IPS-18c (cell line): ENCODE results near the gene ITSN1.

Source experiments
- H3K4me3 ChIP-seq: 2 replicates; pipeline ENCODE4 v1.7.0; 2013; ENCODE audit warnings: low read depth, mild to moderate bottlenecking, low read length, moderate library complexity; ENCODE audit not compliant: insufficient read depth
- H3K9me3 ChIP-seq: one replicate; pipeline ENCODE4 v1.6.1; 2013; ENCODE audit warnings: mild to moderate bottlenecking, low read length, moderate library complexity; ENCODE audit not compliant: control insufficient read depth, insufficient read depth

ITSN1 gene

DNA sequence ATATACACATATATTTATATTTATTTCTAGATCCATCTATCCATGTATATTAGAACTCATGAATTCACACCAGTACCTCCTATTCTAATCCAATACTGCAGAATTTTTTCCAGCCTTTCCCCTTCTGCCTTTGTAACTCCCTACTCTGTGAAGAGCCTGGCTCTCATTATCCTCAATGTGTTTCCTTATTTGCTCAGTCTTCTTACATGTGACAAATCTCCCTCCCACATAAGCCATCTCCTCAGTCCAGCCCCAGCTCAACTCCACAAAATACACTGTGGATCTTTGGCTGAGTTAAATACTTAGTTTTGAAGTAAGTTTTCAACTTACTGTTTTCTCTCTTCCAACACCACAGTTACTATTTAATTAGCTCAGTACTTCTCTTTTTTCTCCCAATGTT is 227.6 kb downstream of the ITSN1 start:
- Histone ChIP-seq H3K9me3 (no peaks in the 10 kb centered on the region), H3K4me3 (no peak overlapping the region)

DNA sequence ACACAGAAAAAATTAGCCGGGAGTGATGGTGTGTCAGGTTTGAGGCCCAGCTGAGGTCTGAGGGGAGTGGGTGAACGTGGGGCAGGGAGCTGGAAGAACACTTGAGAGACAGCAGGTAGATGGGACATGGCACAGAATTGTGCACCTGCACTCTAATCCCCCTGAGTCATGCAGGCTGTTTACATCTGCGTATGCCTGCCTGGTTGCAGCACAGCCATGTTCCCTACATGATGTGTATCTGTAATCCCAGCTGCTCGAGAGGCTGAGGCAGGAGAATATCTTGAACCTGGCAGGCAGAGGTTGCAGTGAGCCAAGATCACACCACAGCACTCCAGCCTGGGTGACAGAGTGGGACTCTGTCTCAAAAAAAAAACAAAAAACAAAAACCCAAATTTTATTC is 228.5 kb downstream of the ITSN1 start:
- no peak overlapping the region for H3K4me3 ChIP-seq

DNA sequence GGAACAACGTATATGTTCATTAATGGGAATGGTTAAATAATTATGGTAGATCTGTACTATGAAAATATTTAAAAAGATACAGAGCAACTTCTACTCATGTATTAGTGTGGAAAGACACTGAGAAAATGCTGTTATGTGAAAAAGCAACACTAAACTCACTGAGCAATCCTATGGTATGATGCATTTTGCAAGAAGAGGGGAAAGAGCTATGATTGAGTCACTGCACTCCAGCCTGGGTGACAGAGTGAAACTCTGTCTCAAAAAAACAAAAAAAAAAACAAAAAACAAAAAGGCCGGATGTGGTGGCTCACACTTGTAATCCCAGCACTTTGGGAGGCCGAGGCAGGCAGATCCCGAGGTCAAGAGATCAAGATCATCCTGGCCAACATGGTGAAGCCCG is 228.9 kb downstream of the ITSN1 start:
- Histone ChIP-seq H3K9me3 (no peaks in the 10 kb centered on the region), H3K4me3 (no peak overlapping the region)

More for the DNA sequence above, 228.5 kb downstream of the ITSN1 start:
- no peaks in the 10 kb centered on the region for H3K9me3 ChIP-seq

DNA sequence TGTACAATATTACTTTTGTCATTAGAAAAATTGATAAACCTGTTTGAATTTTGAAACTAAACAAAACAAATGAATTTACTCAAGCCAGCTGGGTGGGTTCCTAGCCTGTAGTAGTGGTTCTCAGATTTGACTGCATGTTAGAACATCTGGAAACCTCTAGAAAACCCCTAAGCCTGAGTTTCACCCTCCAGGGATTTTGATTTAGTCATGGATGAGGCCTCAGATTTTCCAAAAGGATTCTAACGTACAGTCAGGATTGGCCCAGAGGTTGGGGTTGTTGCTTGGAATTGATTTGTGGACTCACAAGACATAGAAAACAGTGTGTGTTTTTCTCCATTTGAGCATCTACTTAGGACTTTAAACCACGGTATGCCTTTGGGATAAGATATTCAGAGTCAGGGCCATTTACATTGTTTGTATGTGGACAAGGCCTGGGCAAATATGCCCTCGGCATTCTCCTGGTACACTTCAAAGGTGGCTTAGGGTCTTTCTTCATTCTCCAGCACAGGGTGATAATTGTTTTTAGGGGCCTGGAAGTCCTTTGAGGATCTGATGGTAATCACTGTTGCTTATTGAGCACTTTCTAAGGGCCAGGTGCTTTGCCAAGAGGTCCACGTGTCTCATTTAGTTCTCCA is 230.7 kb downstream of the ITSN1 start:
- Histone ChIP-seq H3K4me3 (no peak overlapping the region), H3K9me3 (no peaks in the 10 kb centered on the region)

DNA sequence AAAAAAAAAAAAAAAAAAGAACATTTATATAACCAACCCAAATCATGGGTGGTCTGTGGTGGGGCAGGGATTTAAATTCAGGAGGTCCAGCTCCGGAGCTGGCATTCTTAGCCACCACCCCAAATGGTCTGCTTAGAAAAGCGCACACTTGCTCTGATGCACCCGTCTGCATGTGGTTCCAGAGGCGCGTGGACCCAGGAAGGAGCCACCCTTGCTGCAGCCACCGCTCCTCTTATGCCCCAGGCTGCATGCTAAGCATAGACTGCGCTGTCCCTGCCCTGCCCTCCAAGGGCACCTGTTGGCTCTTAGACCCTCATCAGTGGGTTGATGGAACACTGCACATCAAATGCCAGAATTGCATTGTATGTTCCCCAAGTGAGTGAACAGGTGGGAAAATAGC is 231.9 kb downstream of the ITSN1 start:
- H3K4me3 ChIP-seq = no peak overlapping the region
- H3K9me3 ChIP-seq = no peaks in the 10 kb centered on the region

DNA sequence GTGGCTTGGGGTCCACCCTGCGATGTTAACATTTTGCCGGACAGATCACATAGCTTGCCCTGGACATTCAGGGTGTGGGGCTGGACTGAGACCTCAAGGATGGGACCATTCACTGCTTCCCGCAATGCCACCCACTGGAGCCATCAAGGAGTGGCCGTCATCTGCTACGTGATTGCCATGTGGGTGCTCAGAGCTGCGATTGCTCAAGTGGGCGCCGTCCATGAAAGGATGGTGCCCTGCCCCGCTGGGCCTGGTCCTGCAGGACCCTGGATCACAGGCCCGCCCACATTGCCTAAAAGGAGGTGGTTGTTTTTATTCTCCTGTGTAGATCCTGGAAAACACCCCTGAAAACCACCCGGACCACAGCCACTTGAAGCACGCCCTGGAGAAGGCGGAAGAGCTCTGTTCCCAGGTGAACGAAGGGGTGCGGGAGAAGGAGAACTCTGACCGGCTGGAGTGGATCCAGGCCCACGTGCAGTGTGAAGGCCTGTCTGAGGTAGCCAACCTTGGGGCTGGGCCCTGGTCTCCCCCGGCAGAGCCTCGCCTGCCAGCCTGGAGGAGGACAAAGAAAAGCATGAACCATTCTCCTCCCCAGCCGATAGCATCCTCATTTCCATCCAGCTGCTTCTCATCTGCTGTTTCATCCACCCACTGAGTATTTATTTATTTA is 232.9 kb downstream of the ITSN1 start:
- no peaks in the 10 kb centered on the region for H3K9me3 ChIP-seq
- no peak overlapping the region for H3K4me3 ChIP-seq

DNA sequence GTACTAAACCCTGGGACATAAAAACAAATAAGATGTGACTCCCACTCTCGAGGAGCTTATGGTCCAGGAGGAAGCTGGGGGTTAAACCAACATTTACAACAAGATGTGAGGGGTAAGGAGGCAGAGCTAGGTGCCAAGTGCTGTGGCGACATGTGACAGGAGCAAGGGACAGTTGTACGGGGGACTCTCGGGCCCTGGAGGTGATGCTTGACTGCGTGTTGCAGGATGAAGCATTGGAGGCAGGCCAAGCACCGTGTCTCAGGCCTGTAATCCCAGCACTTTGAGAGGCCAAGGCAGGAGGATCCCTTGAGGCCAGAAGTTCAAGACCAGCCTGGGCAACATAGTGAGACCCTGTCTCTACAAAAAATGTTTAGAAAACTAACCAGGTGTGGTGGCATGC is 236.5 kb downstream of the ITSN1 start:
- Histone ChIP-seq H3K4me3 (no peak overlapping the region), H3K9me3 (no peaks in the 10 kb centered on the region)

DNA sequence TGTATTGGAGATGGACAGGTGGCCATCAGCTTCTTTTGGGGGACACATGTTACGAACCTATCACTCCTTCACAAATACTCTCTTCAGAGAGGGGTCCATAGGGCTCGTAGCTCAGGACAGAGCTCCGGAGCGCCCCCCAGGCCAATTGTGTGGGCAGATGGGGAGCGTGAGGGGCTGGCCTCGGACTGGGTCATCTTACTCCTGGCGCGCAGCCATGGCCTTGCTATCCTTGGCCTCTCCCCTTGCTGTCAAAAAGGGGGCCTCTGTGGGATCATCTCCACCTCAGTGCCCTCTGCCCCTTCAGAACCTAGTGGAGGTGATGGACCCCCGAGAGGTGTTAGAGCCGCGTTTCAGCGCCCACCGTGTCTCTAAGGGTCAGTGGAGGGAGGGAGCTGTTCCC is 238.3 kb downstream of the ITSN1 start:
- no peaks in the 10 kb centered on the region for H3K9me3 ChIP-seq
- no peak overlapping the region for H3K4me3 ChIP-seq

DNA sequence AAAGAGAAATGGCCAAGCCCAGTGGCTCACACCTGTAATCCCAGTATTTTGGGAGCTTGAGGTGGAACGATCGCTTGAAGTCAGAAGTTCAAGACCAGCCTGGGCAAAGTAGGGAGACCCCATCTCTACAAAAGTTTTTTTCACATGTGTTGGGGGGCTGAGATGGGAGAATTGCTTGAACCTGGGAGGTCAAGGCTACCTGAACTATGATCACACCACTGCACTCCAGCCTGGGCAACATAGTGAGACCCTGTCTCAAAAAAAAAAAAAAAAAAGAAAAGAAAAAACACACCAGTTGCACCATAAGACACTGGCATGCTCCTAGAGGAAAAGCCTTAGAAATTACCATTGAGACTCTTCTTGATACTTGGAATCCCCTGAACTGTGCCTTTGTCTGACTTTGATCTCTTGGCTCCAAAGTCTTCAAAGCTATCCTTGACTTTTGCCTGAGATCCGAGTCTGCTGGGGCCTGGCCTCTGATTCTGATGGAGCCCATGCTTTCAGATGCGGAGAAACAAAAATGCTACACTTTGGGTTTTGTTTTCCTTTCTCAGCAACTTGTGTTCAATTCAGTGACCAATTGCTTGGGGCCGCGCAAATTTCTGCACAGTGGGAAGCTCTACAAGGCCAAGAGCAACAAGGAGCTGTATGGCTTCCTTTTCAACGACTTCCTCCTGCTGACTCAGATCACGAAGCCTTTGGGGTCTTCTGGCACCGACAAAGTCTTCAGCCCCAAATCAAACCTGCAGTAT is 239.6 kb downstream of the ITSN1 start:
- Histone ChIP-seq H3K9me3 (no peaks in the 10 kb centered on the region), H3K4me3 (no peak overlapping the region)

DNA sequence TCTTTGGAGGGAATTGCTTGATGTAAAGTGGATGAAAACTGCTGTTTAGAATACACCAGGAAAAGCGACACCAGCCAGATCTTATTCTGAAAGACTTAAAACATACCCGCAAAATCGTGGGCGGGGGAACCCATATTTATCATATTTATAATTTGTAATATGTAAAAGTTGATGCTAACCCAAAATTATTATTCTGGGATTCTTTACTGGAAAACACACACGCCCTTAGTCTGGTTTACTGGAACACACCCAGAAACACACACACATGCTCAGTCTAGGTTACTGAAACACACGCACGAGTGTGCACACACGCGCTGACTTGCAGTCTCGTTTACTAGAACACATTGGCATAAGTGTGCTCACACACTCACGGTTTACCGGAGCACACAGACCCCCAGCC is 240.8 kb downstream of the ITSN1 start:
- no peak overlapping the region for H3K4me3 ChIP-seq
- no peaks in the 10 kb centered on the region for H3K9me3 ChIP-seq

DNA sequence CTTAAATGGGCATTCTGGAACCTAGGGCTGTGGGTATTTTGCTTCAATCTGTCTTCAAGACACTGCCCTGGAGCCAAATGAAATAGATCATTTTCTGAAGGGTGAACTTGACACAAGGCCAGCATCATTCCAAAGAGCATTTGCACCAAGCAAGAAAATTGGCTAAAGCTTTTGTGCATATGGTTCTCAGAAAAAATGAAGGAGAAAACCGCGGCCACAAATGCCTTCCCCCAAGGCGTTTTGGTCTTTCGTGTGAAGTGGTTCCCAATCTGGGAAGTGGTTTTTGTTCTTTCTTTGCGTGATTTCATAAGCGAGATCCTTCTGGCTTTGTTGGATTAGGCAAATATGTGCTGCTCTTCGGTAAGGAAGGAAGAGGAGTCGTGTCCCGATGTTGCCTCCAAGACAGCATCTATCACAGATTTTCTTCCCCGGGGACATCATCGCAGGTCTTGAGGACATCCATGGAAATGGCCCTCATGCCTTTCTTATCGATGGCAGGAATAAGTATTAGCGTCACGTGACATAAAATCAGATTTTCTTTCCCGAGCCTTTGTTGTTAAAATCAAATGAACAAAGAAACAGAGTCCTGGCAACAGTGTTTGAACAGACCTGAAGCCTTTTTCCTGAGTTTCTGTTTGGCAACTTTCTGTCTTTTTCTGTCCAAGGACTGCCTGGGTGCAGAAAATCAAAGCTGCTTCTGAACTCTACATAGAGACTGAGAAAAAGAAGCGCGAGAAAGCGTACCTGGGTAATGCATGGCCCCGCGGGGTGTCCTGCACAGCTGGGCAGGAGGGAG is 242.3 kb downstream of the ITSN1 start:
- H3K4me3 ChIP-seq = no peak overlapping the region
- H3K9me3 ChIP-seq = no peaks in the 10 kb centered on the region

DNA sequence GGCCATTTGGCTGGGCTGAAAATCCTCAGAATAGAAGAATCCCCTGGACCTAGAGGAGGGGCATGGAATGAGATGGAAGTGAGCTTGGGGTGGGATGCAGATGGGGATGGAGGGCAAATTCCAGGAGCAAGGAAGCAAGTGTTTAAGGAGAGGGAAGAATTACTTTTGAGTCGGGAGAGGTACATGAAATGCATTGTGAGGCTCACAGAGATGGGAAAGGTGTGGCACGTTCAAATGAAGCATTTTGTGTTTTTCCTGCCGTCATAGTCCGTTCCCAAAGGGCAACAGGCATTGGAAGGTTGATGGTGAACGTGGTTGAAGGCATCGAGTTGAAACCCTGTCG is 242.8 kb downstream of the ITSN1 start:
- Histone ChIP-seq H3K9me3 (no peaks in the 10 kb centered on the region), H3K4me3 (no peak overlapping the region)

DNA sequence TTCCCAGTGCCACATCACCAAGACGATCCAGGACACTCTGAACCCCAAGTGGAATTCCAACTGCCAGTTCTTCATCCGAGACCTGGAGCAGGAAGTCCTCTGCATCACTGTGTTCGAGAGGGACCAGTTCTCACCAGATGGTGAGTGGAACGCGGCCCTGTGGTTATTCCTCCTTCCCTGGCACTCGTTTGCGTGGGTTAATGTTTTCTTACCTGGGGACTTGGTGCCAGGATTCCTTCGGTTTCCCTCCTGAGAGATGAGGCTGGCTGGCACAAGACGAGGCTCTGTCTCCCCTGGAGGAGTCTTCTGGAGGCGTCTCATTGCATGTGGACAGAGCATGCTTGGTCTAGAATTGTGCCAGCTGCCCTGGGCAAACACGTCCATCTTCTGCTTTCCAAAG is 244.0 kb downstream of the ITSN1 start:
- H3K9me3 ChIP-seq = no peaks in the 10 kb centered on the region
- H3K4me3 ChIP-seq = no peak overlapping the region

DNA sequence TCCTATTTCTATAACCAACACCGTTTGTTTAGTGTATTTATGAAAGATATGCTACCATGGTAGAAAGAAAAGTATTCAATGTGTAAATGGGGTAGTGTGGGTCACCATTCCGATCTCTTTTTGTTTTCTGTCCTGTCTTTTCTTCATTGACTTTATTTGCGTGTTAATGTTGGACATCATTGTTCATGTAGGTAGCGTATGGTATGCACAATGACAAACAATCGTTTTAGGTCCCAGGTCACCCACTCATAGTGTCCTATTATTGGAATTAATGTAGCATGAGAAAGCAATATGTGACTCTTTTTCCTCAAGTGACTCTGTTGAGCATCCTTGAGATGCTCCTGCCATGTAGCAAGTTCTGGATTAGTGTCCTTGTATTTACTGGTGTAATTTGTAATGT is 247.9 kb downstream of the ITSN1 start:
- H3K4me3 ChIP-seq = no peak overlapping the region
- H3K9me3 ChIP-seq = no peaks in the 10 kb centered on the region

DNA sequence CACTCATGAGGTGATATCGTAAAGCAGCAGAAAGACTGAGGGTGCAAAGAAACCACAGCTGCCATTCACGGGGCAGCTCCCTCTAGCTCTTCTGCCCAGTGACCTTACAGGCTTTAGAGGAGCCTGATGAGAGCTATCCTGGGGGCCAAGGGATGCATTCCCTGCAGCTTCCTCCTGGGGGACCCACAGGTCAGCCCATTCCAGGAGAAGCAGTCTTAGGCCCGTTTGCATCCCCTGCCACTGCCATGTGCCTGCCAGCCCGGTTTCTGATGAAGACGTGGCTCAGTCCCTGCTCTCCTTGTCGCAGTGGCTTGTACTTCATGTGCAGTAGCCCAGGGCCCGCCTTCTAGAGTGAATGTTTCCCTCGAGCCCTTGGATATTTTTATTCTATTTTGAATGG is 250.6 kb downstream of the ITSN1 start:
- Histone ChIP-seq H3K4me3 (no peak overlapping the region), H3K9me3 (no peaks in the 10 kb centered on the region)

DNA sequence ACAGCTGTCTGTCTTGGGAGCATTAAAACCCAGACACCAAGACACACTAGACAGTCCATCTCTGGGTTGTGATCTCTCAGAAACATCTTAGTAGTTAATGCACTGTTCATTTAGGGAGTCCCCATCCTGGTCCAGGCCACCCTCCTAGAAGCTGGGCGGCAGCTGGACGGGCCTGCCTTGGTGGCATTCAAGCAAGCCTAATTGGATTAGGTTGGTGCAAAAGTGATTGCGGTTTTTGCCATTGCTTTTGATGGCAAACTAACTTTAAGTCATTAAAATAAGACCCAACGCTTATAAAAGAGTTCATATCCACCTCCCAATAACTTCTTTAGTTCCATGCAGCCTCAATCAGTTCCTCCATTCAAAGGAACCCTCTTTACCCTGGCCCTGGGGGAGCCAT is 251.6 kb downstream of the ITSN1 start:
- H3K9me3 ChIP-seq = no peaks in the 10 kb centered on the region
- no peak overlapping the region for H3K4me3 ChIP-seq

DNA sequence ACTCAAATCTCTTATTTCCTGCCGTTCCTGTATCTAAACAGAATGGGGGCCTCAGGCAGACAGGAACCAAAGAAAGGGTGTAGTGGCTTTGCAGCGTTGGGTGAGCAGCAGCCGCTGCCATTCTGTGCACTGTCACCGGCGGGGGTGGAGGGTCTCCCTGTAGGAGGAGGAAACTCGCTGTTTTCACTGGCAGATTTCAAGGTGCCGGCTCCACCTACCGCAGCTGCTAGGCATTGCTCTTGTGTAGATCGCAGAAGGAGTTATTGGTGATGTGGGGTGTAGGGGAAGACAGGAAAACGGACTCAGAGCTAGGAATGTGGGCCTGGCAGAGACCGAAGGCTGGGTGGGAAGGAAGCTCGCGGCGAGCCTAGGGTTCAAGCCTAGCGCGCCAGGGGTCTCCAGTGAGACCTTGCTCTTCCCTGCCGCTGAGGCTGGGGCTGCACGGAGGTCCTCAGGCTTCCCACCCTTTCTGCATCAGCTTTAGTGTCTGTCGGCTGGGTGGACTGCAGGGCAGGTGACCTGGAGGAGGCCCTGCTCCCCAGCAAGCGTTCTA is 252.5 kb downstream of the ITSN1 start:
- Histone ChIP-seq H3K4me3 (no peak overlapping the region), H3K9me3 (no peaks in the 10 kb centered on the region)
